BLaER1 (cell line): ENCODE data around the gene TMUB1.
"Not testable (repeated sequence)": the region's sequence is repeated elsewhere in the genome, so short reads cannot be mapped to it uniquely, and the experiment has no call there.

Experiments used
- H3K27ac ChIP-seq: shearing (Covaris generic); formaldehyde crosslinking; 2 replicates; pipeline ENCODE4 v1.8.1; 2022
- H3K27me3 ChIP-seq: shearing (Covaris generic); formaldehyde crosslinking; 2 replicates; pipeline ENCODE4 v1.8.1; 2022
- H3K36me3 ChIP-seq: shearing (Covaris generic); formaldehyde crosslinking; 2 replicates; pipeline ENCODE4 v1.8.1; 2022
- H3K4me1 ChIP-seq: shearing (Covaris generic); formaldehyde crosslinking; 2 replicates; pipeline ENCODE4 v1.8.1; 2022
- H3K4me2 ChIP-seq: shearing (Covaris generic); formaldehyde crosslinking; 2 replicates; pipeline ENCODE4 v1.8.1; 2022
- H3K4me3 ChIP-seq: shearing (Covaris generic); formaldehyde crosslinking; 2 replicates; pipeline ENCODE4 v1.8.1; 2022
- H3K9ac ChIP-seq: shearing (Covaris generic); formaldehyde crosslinking; 2 replicates; pipeline ENCODE4 v1.8.1; 2022
- H3K9me3 ChIP-seq: shearing (Covaris generic); formaldehyde crosslinking; 2 replicates; pipeline ENCODE4 v1.8.1; 2022
- H4K20me1 ChIP-seq: shearing (Covaris generic); formaldehyde crosslinking; 2 replicates; pipeline ENCODE4 v1.8.1; 2022
- Cebpa-rat ChIP-seq: shearing (Covaris generic); IDR thresholded peaks from 2 replicates; pipeline ENCODE4 v1.8.1; 2022

TMUB1 gene

DNA sequence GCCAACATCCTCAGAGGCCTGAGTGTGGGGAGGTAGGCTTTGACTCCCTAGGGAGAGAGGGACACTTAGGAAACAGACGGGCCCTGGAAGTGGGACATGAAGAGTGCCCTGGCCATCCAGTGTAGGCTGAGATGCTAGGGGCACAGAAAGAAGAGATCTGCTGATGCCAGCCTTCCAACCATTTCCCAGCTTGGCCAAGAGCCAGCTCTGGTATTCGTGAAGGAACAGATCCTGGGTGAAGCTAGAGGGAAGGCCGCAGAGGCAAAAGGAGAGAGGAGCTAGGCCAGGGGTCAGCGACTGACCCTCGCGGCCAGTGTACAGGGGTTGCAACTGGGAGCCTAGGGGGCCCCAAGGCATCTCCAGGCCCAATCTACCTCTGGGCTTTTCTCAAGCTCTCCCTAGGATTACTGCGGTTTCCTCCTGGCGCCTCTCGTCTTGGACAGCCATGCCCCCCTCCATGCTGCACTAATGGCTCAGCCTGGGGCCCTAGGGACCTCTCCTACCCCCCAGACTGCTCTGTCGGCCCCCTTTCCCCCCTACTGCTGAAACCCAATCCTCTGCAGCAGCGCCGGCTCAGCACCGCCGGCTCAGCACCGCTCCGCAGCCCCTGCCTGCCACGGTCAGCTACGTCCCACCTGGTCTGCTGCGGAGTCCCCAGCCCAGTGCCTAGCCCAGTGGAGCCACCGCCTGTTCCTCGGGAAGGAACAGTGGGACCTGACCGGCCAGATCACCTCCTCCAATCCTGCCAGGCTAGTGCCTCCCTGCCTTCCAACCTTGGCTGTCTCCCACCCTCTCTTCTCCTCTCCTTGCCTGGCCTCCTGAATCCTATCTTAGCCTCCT is 35.1 kb downstream of the TMUB1 start, which contains the start of gene ASIC3:
TSS of gene ASIC3 (plus strand) at position 556 of the 840 bp plus-strand sequence. CDS start 355 bp downstream, outside the sequence.
- Histone ChIP-seq H3K4me2 (no peak within 1 kb of the TSS), H3K9ac (no peak within 1 kb of the TSS)

DNA sequence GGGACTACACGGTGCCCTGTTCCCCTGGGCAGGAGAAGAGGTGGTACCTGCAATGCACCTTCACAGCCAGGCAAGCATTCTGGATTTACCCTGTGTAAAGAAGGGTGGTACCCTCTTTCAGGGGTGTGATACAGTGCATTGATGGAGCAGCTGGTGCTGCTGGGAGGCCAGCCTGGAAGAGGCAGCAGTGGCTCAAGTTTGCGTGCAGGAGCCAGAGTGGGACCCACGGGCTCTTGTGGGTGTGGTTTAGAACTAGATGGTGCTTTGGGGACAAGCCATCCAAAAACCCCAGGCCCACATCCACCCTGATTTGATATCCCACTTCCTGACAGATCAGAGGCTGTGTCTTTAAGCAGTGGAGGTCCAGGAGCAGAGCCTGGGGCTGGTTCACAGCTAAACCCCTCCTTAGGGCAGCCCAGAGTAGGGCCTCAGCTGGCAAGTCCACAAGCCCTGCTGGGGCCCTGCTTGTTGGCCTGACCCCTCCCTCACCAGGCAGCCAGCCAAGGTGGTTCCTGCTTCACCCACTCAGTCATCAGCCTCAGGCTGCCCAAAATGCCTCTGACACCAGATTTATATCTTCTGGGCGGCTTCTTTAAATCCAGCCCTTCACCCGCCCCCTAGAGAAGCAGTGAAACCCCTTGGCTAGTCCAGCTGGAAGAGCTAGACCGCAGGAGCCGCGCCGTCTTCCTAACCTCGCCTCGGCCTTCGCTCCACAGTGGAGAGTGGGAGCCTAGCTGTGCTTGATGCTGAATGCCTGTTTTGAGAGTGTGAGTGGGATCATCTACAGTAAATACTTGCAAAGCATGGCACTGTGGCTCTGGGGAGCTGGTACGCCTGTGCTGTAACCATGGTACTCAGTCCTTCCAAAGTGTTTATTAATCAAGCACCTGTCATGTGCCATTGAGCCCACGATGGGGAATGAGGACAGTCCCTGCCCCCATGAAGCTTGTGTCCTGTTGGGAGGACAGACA is 36.4 kb downstream of the TMUB1 start:
- Histone ChIP-seq H3K9me3 (no peaks in the 10 kb centered on the region), H4K20me1 (0 out of 2 replicates have a peak, but pooled peaks cover 18% of the 10 kb centered on the region), H3K4me1 (peaks cover 14% of the 10 kb centered on the region), H3K27ac (no peak overlapping the region), H3K4me2 (no peak overlapping the region), H3K4me3 (no peak overlapping the region), H3K27me3 (0 out of 2 replicates have a peak, but pooled peaks cover 6% of the 10 kb centered on the region), H3K9ac (no peak overlapping the region), H3K36me3 (peaks cover 15% of the 10 kb centered on the region; the same call in 1 of the 2 replicates)
- no peak for TF ChIP-seq Cebpa-rat

More for the DNA sequence above, 35.1 kb downstream of the TMUB1 start, which contains the start of gene ASIC3:
- TF ChIP-seq Cebpa-rat, result no peak
- H3K4me1 ChIP-seq, result peaks cover 27% of the 10 kb centered on the region
- 0 out of 2 replicates have a peak, but pooled peaks cover 18% of the 10 kb centered on the region for H4K20me1 ChIP-seq
- no peak within 1 kb of the TSS for H3K27ac ChIP-seq
- H3K27me3 ChIP-seq, result 0 out of 2 replicates have a peak, but pooled peaks cover 6% of the 10 kb centered on the region
- H3K4me3 ChIP-seq, result no peak within 1 kb of the TSS
- no peaks in the 10 kb centered on the region for H3K9me3 ChIP-seq
- H3K36me3 ChIP-seq, result peaks cover 12% of the 10 kb centered on the region; the same call in 1 of the 2 replicates

DNA sequence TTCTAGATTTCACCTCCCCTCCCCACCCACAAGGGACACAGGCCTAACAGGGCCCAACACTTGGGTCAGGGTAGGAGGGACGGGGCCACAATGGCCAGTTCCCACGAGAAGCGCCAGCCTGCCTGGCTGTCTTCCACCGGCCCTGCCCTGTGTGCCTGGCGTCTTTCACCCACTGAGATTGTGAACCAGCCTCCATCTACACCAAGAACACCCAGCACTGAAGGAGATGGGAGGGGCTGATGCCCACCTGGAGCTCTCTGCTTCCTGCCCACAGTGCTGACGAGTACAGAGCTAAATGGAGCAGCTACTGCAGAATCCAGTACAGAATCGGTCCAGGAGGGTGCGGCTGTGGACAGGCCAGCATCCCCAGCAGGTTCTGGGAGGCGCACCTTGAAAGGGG is 37.3 kb downstream of the TMUB1 start:
- Histone ChIP-seq H3K36me3 (peaks cover 15% of the 10 kb centered on the region; the same call in 1 of the 2 replicates), H3K4me3 (no peak overlapping the region), H3K27me3 (0 out of 2 replicates have a peak, but pooled peaks cover 6% of the 10 kb centered on the region), H3K9ac (no peak overlapping the region), H3K9me3 (no peaks in the 10 kb centered on the region), H3K4me2 (no peak overlapping the region), H4K20me1 (0 out of 2 replicates have a peak, but pooled peaks cover 17% of the 10 kb centered on the region), H3K4me1 (peaks cover 4% of the 10 kb centered on the region), H3K27ac (no peak overlapping the region)
- TF ChIP-seq Cebpa-rat, result no peak

DNA sequence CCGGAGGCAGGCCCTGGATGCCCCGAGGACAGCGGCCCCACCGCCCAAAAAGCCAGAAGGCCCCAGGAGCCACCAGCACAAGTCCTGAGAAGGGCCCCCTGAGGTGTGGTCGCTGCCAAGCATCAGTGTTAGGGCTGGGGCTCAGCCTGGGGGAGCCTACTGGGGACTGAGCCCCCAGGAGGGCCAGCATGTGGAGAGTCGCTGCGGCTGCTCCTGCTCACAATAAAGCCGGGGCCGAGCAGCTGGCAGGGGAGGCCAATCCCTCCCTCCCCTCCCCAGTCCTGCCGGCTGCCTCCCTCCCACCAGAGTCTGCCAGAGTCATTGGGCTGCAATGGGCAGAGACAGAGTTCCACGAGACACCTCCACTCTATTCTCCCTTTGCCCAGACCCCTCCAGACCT is 38.0 kb downstream of the TMUB1 start:
- peaks cover 15% of the 10 kb centered on the region; the same call in 1 of the 2 replicates for H4K20me1 ChIP-seq
- H3K27me3 ChIP-seq, result 0 out of 2 replicates have a peak, but pooled peaks cover 3% of the 10 kb centered on the region
- peaks cover 7% of the 10 kb centered on the region for H3K4me1 ChIP-seq
- H3K4me2 ChIP-seq, result no peak overlapping the region
- no peak overlapping the region for H3K9ac ChIP-seq
- no peak overlapping the region for H3K4me3 ChIP-seq
- no peak for TF ChIP-seq Cebpa-rat
- no peak overlapping the region for H3K27ac ChIP-seq
- peaks cover 15% of the 10 kb centered on the region; the same call in 1 of the 2 replicates for H3K36me3 ChIP-seq
- no peaks in the 10 kb centered on the region for H3K9me3 ChIP-seq

DNA sequence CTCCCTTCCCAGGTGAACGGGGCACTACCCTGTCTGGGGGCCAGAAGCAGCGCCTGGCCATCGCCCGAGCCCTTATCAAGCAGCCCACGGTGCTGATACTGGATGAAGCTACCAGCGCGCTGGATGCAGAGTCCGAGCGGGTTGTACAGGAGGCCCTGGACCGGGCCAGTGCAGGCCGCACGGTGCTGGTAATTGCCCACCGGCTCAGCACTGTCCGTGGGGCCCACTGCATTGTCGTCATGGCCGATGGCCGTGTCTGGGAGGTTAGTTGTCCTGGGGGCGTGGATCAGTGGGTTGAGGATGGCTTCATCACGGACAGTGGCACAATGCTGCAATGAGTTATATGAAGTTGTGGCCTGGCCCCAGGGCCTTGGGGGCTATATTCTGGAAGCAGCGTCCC is 39.3 kb downstream of the TMUB1 start:
- no peaks in the 10 kb centered on the region for H3K27me3 ChIP-seq
- H3K4me1 ChIP-seq, result peaks cover 20% of the 10 kb centered on the region
- no peak for TF ChIP-seq Cebpa-rat
- H3K4me3 ChIP-seq, result no peak overlapping the region
- no peaks in the 10 kb centered on the region for H3K9me3 ChIP-seq
- peaks cover 15% of the 10 kb centered on the region; the same call in 1 of the 2 replicates for H3K36me3 ChIP-seq
- H3K4me2 ChIP-seq, result no peak overlapping the region
- no peak overlapping the region for H3K27ac ChIP-seq
- H4K20me1 ChIP-seq, result peaks cover 16% of the 10 kb centered on the region
- H3K9ac ChIP-seq, result no peak overlapping the region

DNA sequence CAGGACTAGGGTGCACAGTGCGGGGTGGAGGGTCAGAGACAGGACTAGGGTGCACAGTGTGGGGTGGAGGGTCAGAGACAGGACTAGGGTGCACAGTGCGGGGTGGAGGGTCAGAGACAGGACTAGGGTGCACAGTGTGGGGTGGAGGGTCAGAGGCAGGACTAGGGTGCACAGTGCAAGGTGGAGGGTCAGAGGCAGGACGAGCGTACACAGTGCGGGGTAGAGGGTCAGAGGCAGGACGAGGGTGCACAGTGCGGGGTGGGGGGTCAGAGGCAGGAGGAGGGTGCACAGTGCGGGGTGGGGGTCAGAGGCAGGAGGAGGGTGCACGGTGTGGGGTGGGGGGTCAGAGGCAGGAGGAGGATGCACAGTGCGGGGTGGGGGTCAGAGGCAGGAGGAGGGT is 39.8 kb downstream of the TMUB1 start:
- H4K20me1 ChIP-seq, result peaks cover 16% of the 10 kb centered on the region
- H3K27me3 ChIP-seq, H3K9me3 ChIP-seq, H3K9ac ChIP-seq, H3K4me3 ChIP-seq, H3K4me2 ChIP-seq, H3K27ac ChIP-seq: not testable (repeated sequence)
- peaks cover 25% of the 10 kb centered on the region for H3K4me1 ChIP-seq
- peaks cover 15% of the 10 kb centered on the region; the same call in 1 of the 2 replicates for H3K36me3 ChIP-seq

DNA sequence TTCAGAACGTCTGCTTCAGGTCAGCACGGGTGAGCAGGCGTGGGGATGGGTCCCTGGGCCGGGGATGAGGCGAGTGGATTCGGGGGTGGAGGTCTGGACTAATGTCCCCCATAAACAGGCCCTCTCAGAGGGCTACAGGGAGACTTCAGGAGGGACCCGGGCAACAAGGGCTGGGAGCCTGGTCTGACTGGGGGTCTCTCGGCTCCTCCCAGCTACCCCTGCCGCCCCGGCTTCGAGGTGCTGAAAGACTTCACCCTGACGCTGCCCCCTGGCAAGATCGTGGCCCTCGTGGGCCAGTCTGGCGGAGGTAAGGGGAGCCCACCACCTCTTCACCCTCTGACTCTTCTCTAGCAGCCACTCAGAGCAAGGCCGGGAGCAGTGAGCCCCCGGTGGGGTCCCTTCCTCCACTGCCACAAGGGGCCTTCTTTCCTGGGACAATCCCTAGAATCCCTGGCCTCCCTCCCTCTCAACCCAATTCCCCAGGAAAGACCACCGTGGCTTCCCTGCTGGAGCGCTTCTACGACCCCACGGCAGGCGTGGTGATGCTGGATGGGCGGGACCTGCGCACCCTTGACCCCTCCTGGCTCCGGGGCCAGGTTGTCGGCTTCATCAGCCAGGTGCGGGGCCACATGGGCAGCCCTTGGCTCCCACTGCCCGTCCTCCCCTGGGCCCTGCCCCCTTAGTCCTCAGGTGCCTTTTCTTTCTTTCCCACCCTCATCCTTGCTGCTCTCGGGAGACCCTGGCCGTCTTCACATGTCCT is 42.5 kb downstream of the TMUB1 start:
- no peaks in the 10 kb centered on the region for H3K9me3 ChIP-seq
- TF ChIP-seq Cebpa-rat, result no peak

DNA sequence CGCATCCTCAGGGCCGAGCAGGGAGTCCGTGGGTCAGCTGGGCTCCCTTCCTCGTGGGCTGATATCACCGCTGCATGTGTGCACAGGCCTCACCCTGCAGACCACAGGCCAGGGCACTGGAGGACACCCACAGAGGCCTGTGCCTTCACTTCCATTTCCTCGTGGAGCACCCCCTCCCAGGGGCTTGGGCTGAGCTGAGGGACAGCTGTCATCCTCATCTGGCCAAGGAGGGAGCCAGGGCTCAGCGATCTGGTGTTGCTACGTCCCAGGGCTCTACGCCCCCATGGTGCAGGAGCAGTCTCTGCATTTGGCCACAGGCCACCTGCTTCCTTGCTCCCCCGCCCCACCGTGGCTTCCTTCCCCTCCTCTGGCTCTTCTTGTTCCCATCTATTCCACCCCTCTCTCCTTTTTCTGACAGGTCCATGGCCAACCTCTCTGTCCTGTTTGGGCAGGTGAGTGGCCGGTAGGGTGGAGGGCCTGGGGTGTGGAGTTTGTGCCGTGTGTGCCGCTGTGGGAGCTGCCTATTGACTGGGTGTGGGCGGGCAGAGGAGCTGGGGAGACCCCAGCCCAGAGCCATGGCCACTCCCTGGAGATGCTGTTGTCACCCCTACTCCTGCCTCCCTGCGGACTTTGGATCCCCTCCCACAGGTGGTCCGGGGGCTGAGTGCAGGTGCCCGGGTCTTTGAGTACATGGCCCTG is 43.3 kb downstream of the TMUB1 start:
- Histone ChIP-seq H3K27ac (peak overlapping the region; percentile 57; the same call in 1 of the 2 replicates), H3K4me2 (peak overlapping the region; percentile 83), H3K4me3 (no peak overlapping the region), H3K36me3 (peaks cover 34% of the 10 kb centered on the region), H3K4me1 (peaks cover 33% of the 10 kb centered on the region), H4K20me1 (peaks cover 16% of the 10 kb centered on the region), H3K27me3 (no peaks in the 10 kb centered on the region), H3K9ac (0 out of 2 replicates have a peak overlapping the region, but pooled peaks have one; percentile 17), H3K9me3 (no peaks in the 10 kb centered on the region)
- TF ChIP-seq Cebpa-rat, result no peak

More for the DNA sequence above, 42.5 kb downstream of the TMUB1 start:
- Histone ChIP-seq H3K4me3 (no peak overlapping the region), H3K4me2 (peak overlapping the region; percentile 83), H4K20me1 (peaks cover 16% of the 10 kb centered on the region), H3K27me3 (no peaks in the 10 kb centered on the region), H3K4me1 (peaks cover 33% of the 10 kb centered on the region), H3K27ac (0 out of 2 replicates have a peak overlapping the region, but pooled peaks have one; percentile 57), H3K36me3 (peaks cover 32% of the 10 kb centered on the region), H3K9ac (no peak overlapping the region)
